ENCODE results near the gene DSCAM. TPM values are rescaled to one million over a fixed set of nuclear protein-coding genes. Genes with fewer than 3 reads are reported as not detected.

DSCAM gene
- total RNA-seq, 1 donor from 2014 or later = 0.21 TPM

GRCh38 chr21:40732253-40733023, 114.5 kb downstream of the DSCAM start:
- no peak overlapping the region for H3K27ac Mint-ChIP-seq (ENCODE audit: unreplicated experiment)
- peaks cover 4% of the 10 kb centered on the region for H3K36me3 Mint-ChIP-seq (ENCODE audit: low read depth, unreplicated experiment)
- no peak for DNase-seq (ENCODE audit: low spot score)
- no peak for TF ChIP-seq CTCF (IDR thresholded peaks at IDR 0.05; ENCODE audit: unreplicated experiment)
- peaks cover 20% of the 10 kb centered on the region for H3K9me3 Mint-ChIP-seq (ENCODE audit: unreplicated experiment)
- no peaks in the 10 kb centered on the region for H3K4me1 Mint-ChIP-seq (ENCODE audit: unreplicated experiment)
- H3K27me3 Mint-ChIP-seq (ENCODE audit: unreplicated experiment) = no peaks in the 10 kb centered on the region
- H3K4me3 Mint-ChIP-seq (ENCODE audit: unreplicated experiment) = no peak overlapping the region

- no peak for DNase-seq (ENCODE audit: low spot score)
- Mint-ChIP-seq H3K36me3 (ENCODE audit: low read depth, unreplicated experiment) (peaks cover 4% of the 10 kb centered on the region), H3K4me3 (ENCODE audit: unreplicated experiment) (no peak overlapping the region), H3K9me3 (ENCODE audit: unreplicated experiment) (peaks cover 21% of the 10 kb centered on the region), H3K4me1 (ENCODE audit: unreplicated experiment) (no peaks in the 10 kb centered on the region), H3K27me3 (ENCODE audit: unreplicated experiment) (no peaks in the 10 kb centered on the region), H3K27ac (ENCODE audit: unreplicated experiment) (no peak overlapping the region)
- no peak for TF ChIP-seq CTCF (IDR thresholded peaks at IDR 0.05; ENCODE audit: unreplicated experiment)
Observed at GRCh38 chr21:40731206-40731605, 115.8 kb downstream of the DSCAM start.

- TF ChIP-seq CTCF (IDR thresholded peaks at IDR 0.05; ENCODE audit: unreplicated experiment) = no peak
- Mint-ChIP-seq H3K9me3 (ENCODE audit: unreplicated experiment) (peaks cover 15% of the 10 kb centered on the region), H3K27ac (ENCODE audit: unreplicated experiment) (no peak overlapping the region), H3K4me3 (ENCODE audit: unreplicated experiment) (no peak overlapping the region), H3K27me3 (ENCODE audit: unreplicated experiment) (no peaks in the 10 kb centered on the region), H3K4me1 (ENCODE audit: unreplicated experiment) (no peaks in the 10 kb centered on the region), H3K36me3 (ENCODE audit: low read depth, unreplicated experiment) (peaks cover 4% of the 10 kb centered on the region)
- no peak for DNase-seq (ENCODE audit: low spot score)
Observed at GRCh38 chr21:40730426-40730800, 116.5 kb downstream of the DSCAM start.

- Mint-ChIP-seq H3K4me3 (ENCODE audit: unreplicated experiment) (no peak overlapping the region), H3K27me3 (ENCODE audit: unreplicated experiment) (no peaks in the 10 kb centered on the region)
Observed at GRCh38 chr21:40729761-40730425, 117.1 kb downstream of the DSCAM start.

More at GRCh38 chr21:40729761-40730425, 117.1 kb downstream of the DSCAM start:
- no peak for DNase-seq (ENCODE audit: low spot score)
- Mint-ChIP-seq H3K9me3 (ENCODE audit: unreplicated experiment) (peaks cover 14% of the 10 kb centered on the region), H3K36me3 (ENCODE audit: low read depth, unreplicated experiment) (peaks cover 4% of the 10 kb centered on the region), H3K4me1 (ENCODE audit: unreplicated experiment) (no peaks in the 10 kb centered on the region), H3K27ac (ENCODE audit: unreplicated experiment) (no peak overlapping the region)
- no peak for TF ChIP-seq CTCF (IDR thresholded peaks at IDR 0.05; ENCODE audit: unreplicated experiment)

All from endothelial cell (in vitro differentiated cells).